Measurements from ENCODE around the gene MYO9B.

GRCh38 chr19:17259934-17260333, 184.4 kb downstream of the MYO9B start:
- TF ChIP-seq CTCF (IDR thresholded peaks at IDR 0.05; ENCODE audit: insufficient read depth, low read depth, low read length) = no peak
- TF ChIP-seq EZH2 (IDR thresholded peaks at IDR 0.05; ENCODE audit: insufficient read depth, low read length) = no peak
